ENCODE results near the gene AKAP3.

The AKAP3 gene

DNA sequence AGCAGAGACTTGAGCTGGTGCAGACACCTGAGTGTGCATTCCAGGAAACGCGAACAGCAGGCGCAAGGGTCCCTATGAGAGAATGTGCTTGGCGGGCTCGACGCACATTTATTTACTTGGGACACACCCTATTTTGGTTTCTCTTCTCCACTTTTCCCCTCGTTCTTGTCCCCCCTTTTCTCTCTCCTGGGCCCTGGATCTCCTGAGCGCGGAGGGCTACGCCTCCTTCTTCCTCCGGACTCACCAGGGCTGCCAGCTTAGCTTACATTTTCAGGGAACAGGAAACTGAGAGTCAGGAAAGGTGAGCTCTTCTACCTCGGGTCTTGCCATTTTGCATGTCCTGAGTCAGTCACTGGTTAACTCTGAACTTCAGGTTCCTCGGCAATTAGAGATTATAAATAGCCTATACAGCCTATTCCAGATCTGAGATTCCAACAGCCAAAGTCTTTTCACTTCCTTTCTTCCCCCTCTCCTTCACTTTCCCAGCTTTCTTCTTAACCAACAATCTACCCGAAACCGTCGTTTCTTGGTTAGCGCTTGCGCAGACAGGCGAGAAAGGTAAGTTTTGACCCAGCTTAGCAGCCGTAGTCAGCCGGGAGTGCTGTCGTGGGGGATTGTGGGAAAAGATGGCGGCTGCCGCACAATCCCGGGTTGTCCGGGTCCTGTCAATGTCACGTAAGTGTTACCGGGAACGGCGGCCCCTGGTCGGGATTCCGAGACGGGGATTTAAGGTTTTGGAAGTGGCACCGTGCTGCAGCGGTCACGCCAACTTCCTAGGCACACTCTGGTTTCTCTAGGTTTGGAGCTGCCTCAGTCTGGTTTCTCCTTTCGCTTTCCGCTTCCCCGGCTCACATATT is at the start of gene AKAP3, which contains the start of gene NDUFA9:
Gene AKAP3, minus strand, starts transcription at position 551 of the 857 bp plus-strand sequence. CDS start 10,855 bp downstream, outside the sequence.
Gene NDUFA9, plus strand, starts transcription at position 614 of the 857 bp plus-strand sequence. Its CDS starts 13 bp downstream, at position 627.
- H3K9me3 ChIP-seq (ENCODE audit: insufficient read depth, low read length), result no peaks in the 10 kb centered on the region
- no peaks in the 10 kb centered on the region for H3K4me1 ChIP-seq (ENCODE audit: insufficient read depth, insufficient read length)
- DNase-seq (ENCODE audit: low read depth, low spot score), result peak; percentile 98

GRCh38 chr12:4690760-4691159 is 41.9 kb upstream of the AKAP3 start:
- Histone ChIP-seq H3K4me3 (ENCODE audit: insufficient read length, low read depth) (no peak overlapping the region), H3K9me3 (ENCODE audit: insufficient read depth, low read length) (peaks cover 27% of the 10 kb centered on the region), H3K4me1 (ENCODE audit: insufficient read depth, insufficient read length) (no peaks in the 10 kb centered on the region), H3K27me3 (ENCODE audit: insufficient read depth, insufficient read length) (no peaks in the 10 kb centered on the region), H3K36me3 (ENCODE audit: insufficient read depth, insufficient read length, low read length) (peaks cover 78% of the 10 kb centered on the region), H3K9ac (ENCODE audit: insufficient read length, low read depth) (no peak overlapping the region)
- TF ChIP-seq SUZ12 (IDR thresholded peaks at IDR 0.05; ENCODE audit: extremely low read depth, insufficient read depth, insufficient read length) (no peak), YY1 (IDR thresholded peaks at IDR 0.05; ENCODE audit: insufficient read depth, insufficient read length) (no peak), ZNF274 (IDR thresholded peaks at IDR 0.05; ENCODE audit: low read depth, low read length) (no peak)
- no peak for DNase-seq (ENCODE audit: low read depth, low spot score)

More for the DNA sequence above, at the start of gene AKAP3, which contains the start of gene NDUFA9:
- H3K27me3 ChIP-seq (ENCODE audit: insufficient read depth, insufficient read length), result no peaks in the 10 kb centered on the region
- no peak for TF ChIP-seq ZNF274 (IDR thresholded peaks at IDR 0.05; ENCODE audit: low read depth, low read length)
- TF ChIP-seq YY1 (IDR thresholded peaks at IDR 0.05; ENCODE audit: insufficient read depth, insufficient read length), result peak; percentile 97
- no peak for TF ChIP-seq SUZ12 (IDR thresholded peaks at IDR 0.05; ENCODE audit: extremely low read depth, insufficient read depth, insufficient read length)
- H3K4me3 ChIP-seq (ENCODE audit: insufficient read length, low read depth), result peak within 1 kb of the TSS; percentile 88
- peak within 1 kb of the TSS; percentile 94 for H3K9ac ChIP-seq (ENCODE audit: insufficient read length, low read depth)
- H3K36me3 ChIP-seq (ENCODE audit: insufficient read depth, insufficient read length, low read length), result peaks cover 4% of the 10 kb centered on the region

GRCh38 chr12:4685317-4685716 is 36.5 kb upstream of the AKAP3 start:
- no peak for TF ChIP-seq SUZ12 (IDR thresholded peaks at IDR 0.05; ENCODE audit: extremely low read depth, insufficient read depth, insufficient read length)
- TF ChIP-seq ZNF274 (IDR thresholded peaks at IDR 0.05; ENCODE audit: low read depth, low read length), result no peak
- no peak for TF ChIP-seq YY1 (IDR thresholded peaks at IDR 0.05; ENCODE audit: insufficient read depth, insufficient read length)
- Histone ChIP-seq H3K9ac (ENCODE audit: insufficient read length, low read depth) (no peak overlapping the region), H3K27me3 (ENCODE audit: insufficient read depth, insufficient read length) (no peaks in the 10 kb centered on the region), H3K9me3 (ENCODE audit: insufficient read depth, low read length) (peaks cover 23% of the 10 kb centered on the region), H3K4me3 (ENCODE audit: insufficient read length, low read depth) (no peak overlapping the region), H3K36me3 (ENCODE audit: insufficient read depth, insufficient read length, low read length) (peaks cover 84% of the 10 kb centered on the region), H3K4me1 (ENCODE audit: insufficient read depth, insufficient read length) (no peaks in the 10 kb centered on the region)
- DNase-seq (ENCODE audit: low read depth, low spot score), result no peak

DNA sequence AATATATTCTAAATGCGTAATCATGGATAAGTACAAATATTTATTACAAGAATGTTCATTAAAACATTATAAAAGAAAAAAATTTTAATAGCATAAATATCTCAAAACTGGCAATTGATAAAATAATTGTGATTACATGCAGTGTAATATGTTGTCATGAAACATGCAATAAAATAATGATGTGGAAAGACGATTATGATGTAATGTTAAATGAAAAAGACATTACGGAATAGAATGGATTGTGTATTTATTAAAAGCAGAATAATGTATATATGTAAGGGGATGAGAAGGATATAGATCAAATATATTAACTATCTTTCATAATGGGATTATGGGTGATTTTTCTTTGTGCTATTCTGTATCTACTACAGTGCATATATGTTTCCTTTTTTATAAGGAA is 32.9 kb upstream of the AKAP3 start:
- no peaks in the 10 kb centered on the region for H3K9me3 ChIP-seq (ENCODE audit: insufficient read depth, low read length)
- DNase-seq (ENCODE audit: low read depth, low spot score), result no peak
- no peak for TF ChIP-seq SUZ12 (IDR thresholded peaks at IDR 0.05; ENCODE audit: extremely low read depth, insufficient read depth, insufficient read length)
- TF ChIP-seq YY1 (IDR thresholded peaks at IDR 0.05; ENCODE audit: insufficient read depth, insufficient read length), result no peak
- TF ChIP-seq ZNF274 (IDR thresholded peaks at IDR 0.05; ENCODE audit: low read depth, low read length), result no peak
- no peak overlapping the region for H3K4me3 ChIP-seq (ENCODE audit: insufficient read length, low read depth)
- H3K27me3 ChIP-seq (ENCODE audit: insufficient read depth, insufficient read length), result no peaks in the 10 kb centered on the region
- H3K4me1 ChIP-seq (ENCODE audit: insufficient read depth, insufficient read length), result no peaks in the 10 kb centered on the region
- no peak overlapping the region for H3K9ac ChIP-seq (ENCODE audit: insufficient read length, low read depth)
- H3K36me3 ChIP-seq (ENCODE audit: insufficient read depth, insufficient read length, low read length), result peaks cover 53% of the 10 kb centered on the region

DNA sequence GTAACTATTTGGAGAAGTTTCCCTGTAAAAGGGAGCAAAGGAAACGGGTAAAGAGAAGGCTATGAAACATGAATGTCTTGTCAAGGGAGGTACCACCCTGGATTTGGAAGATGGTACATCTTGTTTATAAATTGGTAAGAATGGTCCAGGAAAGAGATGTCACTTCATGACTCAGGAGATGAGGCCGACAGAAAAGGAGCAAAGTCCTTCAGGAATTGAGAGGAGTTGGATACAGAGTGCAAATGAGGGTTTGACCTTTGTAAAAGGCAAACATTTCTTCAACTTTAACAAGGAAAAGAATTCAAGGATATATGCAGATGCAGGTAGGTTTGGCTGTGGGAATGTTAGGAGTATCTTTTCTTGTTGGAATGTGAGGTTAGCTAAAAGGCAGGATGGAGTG is 30.9 kb upstream of the AKAP3 start:
- Histone ChIP-seq H3K9ac (ENCODE audit: insufficient read length, low read depth) (no peak overlapping the region), H3K9me3 (ENCODE audit: insufficient read depth, low read length) (no peaks in the 10 kb centered on the region), H3K27me3 (ENCODE audit: insufficient read depth, insufficient read length) (no peaks in the 10 kb centered on the region), H3K4me1 (ENCODE audit: insufficient read depth, insufficient read length) (no peaks in the 10 kb centered on the region), H3K4me3 (ENCODE audit: insufficient read length, low read depth) (no peak overlapping the region), H3K36me3 (ENCODE audit: insufficient read depth, insufficient read length, low read length) (peaks cover 37% of the 10 kb centered on the region)
- TF ChIP-seq ZNF274 (IDR thresholded peaks at IDR 0.05; ENCODE audit: low read depth, low read length) (no peak), YY1 (IDR thresholded peaks at IDR 0.05; ENCODE audit: insufficient read depth, insufficient read length) (no peak), SUZ12 (IDR thresholded peaks at IDR 0.05; ENCODE audit: extremely low read depth, insufficient read depth, insufficient read length) (no peak)
- DNase-seq (ENCODE audit: low read depth, low spot score), result no peak

DNA sequence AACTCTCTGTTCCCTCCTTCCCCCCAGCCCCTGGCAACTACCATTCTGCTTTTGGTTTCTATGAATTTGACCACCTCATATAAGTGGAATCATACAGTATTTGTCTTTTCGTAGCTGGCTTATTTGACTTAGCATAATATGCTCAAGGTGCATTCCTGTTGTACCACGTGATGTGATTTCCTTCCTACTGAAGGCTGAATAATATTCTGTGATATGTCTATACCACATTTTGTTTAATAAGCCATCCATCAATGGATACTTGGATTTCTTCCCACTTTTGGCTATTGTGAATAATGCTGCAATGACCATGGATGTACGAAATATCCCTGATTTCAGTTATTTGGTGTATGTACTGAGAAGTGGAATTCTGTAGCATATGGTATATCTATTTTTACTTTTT is 16.4 kb upstream of the AKAP3 start:
- no peak for DNase-seq (ENCODE audit: low read depth, low spot score)
- no peaks in the 10 kb centered on the region for H3K4me1 ChIP-seq (ENCODE audit: insufficient read depth, insufficient read length)
- peaks cover 99% of the 10 kb centered on the region for H3K36me3 ChIP-seq (ENCODE audit: insufficient read depth, insufficient read length, low read length)
- H3K4me3 ChIP-seq (ENCODE audit: insufficient read length, low read depth), result no peak overlapping the region
- H3K9me3 ChIP-seq (ENCODE audit: insufficient read depth, low read length), result peaks cover 12% of the 10 kb centered on the region; the same call in 1 of the 2 replicates
- no peak overlapping the region for H3K9ac ChIP-seq (ENCODE audit: insufficient read length, low read depth)
- no peak for TF ChIP-seq SUZ12 (IDR thresholded peaks at IDR 0.05; ENCODE audit: extremely low read depth, insufficient read depth, insufficient read length)
- TF ChIP-seq YY1 (IDR thresholded peaks at IDR 0.05; ENCODE audit: insufficient read depth, insufficient read length), result no peak
- no peak for TF ChIP-seq ZNF274 (IDR thresholded peaks at IDR 0.05; ENCODE audit: low read depth, low read length)
- no peaks in the 10 kb centered on the region for H3K27me3 ChIP-seq (ENCODE audit: insufficient read depth, insufficient read length)

DNA sequence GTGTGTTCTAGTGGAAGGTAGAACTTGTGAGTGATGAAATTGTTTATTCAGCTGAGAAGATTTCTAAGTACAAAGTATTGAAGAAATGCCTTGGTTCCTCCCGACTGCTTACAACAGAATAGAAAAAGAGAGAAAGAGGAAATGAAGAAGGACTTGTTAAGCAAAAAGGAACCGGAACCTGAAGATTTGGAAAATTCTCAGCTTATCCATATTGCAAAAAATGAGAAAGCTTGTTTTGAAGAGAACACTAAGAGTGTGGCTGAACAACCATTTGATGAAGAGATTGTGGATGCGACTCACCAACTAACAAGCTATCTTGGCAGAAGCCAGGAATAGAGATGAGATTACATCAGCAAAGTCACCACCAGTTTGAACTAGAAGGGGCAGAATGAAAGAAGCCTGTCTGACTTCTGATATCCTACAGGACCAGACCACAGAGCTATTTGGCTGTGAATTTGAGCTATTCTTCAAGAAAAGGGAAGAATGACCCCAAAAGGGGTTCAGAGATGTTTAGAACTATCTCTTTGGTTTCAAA is 15.2 kb upstream of the AKAP3 start:
- H3K36me3 ChIP-seq (ENCODE audit: insufficient read depth, insufficient read length, low read length), result peaks cover 99% of the 10 kb centered on the region
- TF ChIP-seq SUZ12 (IDR thresholded peaks at IDR 0.05; ENCODE audit: extremely low read depth, insufficient read depth, insufficient read length) (no peak), YY1 (IDR thresholded peaks at IDR 0.05; ENCODE audit: insufficient read depth, insufficient read length) (no peak), ZNF274 (IDR thresholded peaks at IDR 0.05; ENCODE audit: low read depth, low read length) (no peak)

More for the DNA sequence above, 15.2 kb upstream of the AKAP3 start:
- no peaks in the 10 kb centered on the region for H3K4me1 ChIP-seq (ENCODE audit: insufficient read depth, insufficient read length)
- H3K9me3 ChIP-seq (ENCODE audit: insufficient read depth, low read length), result peaks cover 9% of the 10 kb centered on the region; the same call in 1 of the 2 replicates
- H3K9ac ChIP-seq (ENCODE audit: insufficient read length, low read depth), result no peak overlapping the region
- H3K4me3 ChIP-seq (ENCODE audit: insufficient read length, low read depth), result no peak overlapping the region
- H3K27me3 ChIP-seq (ENCODE audit: insufficient read depth, insufficient read length), result no peaks in the 10 kb centered on the region
- no peak for DNase-seq (ENCODE audit: low read depth, low spot score)
